WI38 (cell line): ENCODE results near the gene WDR45B.

Experiments
- H3K4me3 ChIP-seq: 2 replicates; pipeline ENCODE4 v1.5.1; 2011; ENCODE audit warnings: low read depth, mild to moderate bottlenecking, control low read depth, low read length
- TF ChIP-seq, protein P1 (sequence below): IDR thresholded peaks from 2 replicates; pipeline ENCODE4 v1.5.1; 2012; ENCODE audit warnings: low read depth, mild to moderate bottlenecking, control low read depth, low read length

The WDR45B gene

DNA sequence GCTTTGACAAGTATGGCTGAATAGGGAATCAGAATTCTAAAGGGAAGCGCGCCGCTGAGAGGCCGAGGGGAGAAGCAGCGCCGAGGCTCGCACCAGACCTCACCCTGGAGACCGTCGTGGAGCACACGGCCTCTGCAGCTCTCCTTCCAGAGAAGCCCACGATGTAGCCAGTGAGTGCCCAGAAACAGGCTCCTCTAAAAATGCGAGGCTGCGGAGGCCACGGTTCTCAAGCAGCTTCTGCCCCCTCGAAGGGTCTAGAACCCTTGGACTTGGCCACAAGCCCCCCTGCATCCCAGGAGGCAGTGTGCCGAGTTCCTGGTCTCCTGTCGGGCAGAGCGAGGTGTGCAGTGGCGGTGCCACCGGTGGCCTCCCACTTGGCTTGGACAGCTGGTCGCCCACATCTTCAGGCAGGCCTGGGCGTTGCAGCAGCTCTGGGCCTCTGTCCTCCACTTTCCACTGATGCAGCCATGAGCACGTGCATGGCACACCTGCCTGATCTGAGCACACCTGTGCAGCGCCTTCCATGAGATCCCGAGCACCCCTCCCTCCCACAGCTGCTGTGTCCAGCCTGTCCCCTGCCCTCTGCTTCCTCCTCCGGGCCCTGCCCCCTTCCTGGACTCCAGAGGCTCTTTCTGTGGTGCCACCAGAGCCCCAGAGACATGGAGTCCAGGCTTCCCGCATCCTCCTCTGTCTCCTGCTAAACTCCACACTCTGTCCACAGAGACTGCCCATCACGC is 18.9 kb upstream of the WDR45B start:
- no peak overlapping the region for H3K4me3 ChIP-seq
- TF ChIP-seq, protein P1, sequence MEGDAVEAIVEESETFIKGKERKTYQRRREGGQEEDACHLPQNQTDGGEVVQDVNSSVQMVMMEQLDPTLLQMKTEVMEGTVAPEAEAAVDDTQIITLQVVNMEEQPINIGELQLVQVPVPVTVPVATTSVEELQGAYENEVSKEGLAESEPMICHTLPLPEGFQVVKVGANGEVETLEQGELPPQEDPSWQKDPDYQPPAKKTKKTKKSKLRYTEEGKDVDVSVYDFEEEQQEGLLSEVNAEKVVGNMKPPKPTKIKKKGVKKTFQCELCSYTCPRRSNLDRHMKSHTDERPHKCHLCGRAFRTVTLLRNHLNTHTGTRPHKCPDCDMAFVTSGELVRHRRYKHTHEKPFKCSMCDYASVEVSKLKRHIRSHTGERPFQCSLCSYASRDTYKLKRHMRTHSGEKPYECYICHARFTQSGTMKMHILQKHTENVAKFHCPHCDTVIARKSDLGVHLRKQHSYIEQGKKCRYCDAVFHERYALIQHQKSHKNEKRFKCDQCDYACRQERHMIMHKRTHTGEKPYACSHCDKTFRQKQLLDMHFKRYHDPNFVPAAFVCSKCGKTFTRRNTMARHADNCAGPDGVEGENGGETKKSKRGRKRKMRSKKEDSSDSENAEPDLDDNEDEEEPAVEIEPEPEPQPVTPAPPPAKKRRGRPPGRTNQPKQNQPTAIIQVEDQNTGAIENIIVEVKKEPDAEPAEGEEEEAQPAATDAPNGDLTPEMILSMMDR: no peak

DNA sequence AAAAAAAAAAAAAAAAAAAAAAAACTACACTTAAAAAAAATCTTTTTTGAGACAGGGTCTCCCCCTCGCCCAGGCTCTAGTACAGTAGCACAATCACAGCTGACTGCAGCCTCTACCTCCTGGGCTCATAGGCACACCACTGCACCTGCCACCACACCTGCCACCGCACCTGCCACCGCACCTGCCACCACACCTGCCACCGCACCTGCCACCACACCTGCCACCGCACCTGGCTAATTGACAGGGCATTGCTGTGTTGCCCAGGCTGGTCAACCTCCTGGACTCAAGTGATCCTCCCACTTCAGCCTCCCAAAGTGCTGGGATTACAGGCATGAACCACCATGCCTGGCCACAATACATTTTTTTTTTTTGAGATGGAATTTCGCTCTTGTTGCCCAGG is 17.6 kb upstream of the WDR45B start:
- TF ChIP-seq, protein P1: no peak
- no peak overlapping the region for H3K4me3 ChIP-seq

DNA sequence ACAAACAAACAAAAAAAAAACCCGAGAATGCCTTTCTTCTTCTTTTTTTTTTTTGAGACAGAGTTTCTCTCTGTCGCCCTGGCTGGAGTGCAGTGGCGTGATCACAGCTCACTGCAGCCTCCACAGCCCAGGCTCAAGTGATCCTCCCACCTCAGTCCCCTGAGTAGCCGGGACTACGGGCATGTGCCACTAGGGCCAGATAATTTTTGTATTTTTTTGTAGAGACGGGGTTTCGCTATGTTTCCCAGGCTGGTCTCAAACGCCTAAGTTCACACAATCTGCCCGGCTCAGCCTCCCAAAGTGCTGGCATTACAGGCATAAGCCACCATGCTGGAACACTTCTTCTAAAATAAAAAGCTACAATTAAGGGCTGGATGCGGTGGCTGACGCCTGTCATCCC is 17.0 kb upstream of the WDR45B start:
- H3K4me3 ChIP-seq: no peak overlapping the region
- TF ChIP-seq, protein P1: no peak

DNA sequence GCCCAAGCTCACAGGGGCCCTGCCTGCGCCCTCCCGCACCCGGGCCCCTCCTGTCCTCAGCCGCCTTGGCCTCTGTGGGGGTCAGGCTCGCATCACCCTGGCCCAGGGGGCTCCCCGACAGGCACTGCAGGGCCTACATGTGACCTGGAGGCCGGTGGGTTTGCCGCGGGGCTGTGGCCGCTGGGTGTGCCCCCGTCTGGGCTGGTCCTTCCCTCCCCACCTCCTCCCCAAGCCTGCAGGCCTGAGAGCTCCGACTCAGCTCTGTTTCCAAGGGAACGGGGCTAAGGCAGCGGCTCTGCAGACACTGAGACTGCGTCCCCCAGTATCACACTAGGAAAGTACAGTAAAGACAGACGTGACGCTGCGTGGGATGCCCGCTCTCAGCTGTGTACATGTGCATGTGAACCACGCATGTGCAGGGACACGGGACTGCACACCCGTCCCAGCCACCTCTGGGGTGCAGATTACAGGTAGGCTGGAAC is 16.5 kb upstream of the WDR45B start:
- TF ChIP-seq, protein P1: no peak
- no peak overlapping the region for H3K4me3 ChIP-seq

DNA sequence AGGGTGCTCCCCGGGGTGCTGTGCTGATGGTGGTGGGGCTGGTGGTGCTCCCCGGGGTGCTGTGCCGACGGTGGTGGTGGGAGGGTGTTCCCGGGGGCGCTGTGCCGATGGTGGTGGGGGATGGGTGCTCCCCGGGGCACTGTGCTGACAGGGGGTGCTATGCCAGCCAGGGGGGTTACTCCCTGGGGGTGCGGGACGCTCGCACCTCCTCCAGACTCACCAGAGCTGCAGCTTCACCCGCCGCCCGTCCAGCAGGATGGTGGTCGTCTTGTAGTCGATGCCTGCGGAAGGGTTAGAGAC is 16.0 kb upstream of the WDR45B start:
- TF ChIP-seq, protein P1: no peak
- H3K4me3 ChIP-seq: no peak overlapping the region

DNA sequence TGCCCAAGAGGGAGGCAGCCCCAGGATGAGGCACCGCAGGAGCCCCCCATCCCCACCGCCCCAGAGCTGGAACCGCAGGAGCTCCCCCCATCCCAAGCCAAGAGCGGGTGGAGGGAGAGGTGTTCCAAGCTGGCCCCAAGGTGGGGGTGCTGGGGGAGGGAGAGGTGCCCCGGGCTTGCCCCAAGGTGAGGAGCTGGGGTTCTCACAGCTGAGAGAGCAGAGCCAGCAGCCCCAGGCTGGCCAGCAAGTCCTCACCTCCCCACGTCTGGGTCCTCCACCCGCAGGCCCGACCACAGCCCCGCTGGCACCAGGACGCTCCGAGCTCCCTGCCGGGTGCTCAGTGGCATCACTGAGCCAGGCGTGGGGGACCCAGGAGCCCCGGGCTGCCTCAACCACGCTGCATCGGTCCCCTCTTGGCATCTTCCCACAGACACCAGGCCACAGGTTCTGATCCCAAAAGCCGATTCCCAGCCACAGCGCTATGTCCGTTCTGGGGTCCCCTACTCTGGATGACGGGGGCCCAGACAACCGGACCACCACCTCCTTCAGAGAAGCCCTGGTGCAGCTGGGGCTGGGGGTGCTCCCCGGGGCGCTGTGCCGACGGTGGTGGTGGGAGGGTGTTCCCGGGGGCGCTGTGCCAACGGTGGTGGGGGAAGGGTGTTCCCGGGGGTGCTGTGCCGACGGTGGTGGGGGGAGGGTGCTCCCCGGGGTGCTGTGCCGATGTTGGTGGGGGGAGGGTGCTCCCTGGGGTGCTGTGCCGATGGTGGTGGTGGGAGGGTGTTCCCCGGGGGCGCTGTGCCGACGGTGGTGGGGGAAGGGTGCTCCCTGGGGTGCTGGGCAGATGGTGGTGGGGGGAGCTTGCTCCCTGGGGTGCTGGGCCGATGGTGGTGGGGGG is 15.4 kb upstream of the WDR45B start:
- no peak overlapping the region for H3K4me3 ChIP-seq
- TF ChIP-seq, protein P1: no peak

DNA sequence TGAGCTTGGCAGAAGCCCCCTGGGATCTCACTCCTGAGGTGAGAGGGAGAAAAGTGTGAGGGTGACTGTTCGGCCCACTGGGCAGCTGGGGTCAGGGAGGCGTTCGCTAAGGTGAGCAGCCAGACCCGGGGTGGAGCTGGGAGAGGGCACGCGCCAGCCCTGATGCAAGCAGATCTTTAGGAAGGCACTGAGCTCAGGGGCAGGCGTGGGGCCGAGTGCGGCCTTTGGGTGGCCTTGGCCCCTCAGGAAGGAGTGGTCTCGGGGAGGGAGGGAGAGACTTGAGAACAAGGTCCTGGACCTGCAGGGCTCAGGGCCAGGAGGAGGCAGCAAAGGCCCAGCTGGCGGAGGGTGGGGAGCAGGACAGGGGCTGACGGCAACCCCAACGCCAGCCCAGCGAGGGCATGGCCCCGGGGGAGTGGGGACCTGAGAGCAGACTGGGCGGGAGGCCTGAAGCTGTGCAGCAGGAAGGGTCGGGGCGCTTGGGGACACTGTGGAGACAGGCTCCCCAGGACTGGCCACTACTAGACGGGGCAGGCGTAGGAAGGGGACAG is 14.5 kb upstream of the WDR45B start:
- no peak overlapping the region for H3K4me3 ChIP-seq
- TF ChIP-seq, protein P1: no peak
